Cardiac muscle cell (in vitro differentiated cells and primary cell): ENCODE measurements around the gene CD96. TPM values are rescaled to one million over a fixed set of nuclear protein-coding genes. Genes with fewer than 3 reads are reported as not detected.
"Not testable (repeated sequence)": the region's sequence is repeated elsewhere in the genome, so short reads cannot be mapped to it uniquely, and the experiment has no call there.

Experiments
- DNase-seq, 2 donors: peaks; one replicate each; pipeline versions ENCODE4 v3.0.0 to v3.0.0-alpha.2; 2010 to 2017; ENCODE audit warnings: low read depth in 1 of 2, low spot score in 1 of 2
- H3K27ac ChIP-seq: fragments of 200-600 bp; sonication (generic); 2 replicates; pipeline ENCODE4 v1.5.1; 2016
- H3K27me3 ChIP-seq: fragments of 200-600 bp; sonication (generic); 2 replicates; pipeline ENCODE4 v1.6.0; 2016; ENCODE audit warnings: control low read depth
- H3K36me3 ChIP-seq: fragments of 200-600 bp; sonication (generic); 2 replicates; pipeline ENCODE4 v1.5.1; 2016; ENCODE audit warnings: control low read depth
- H3K4me1 ChIP-seq: fragments of 200-600 bp; sonication (generic); 2 replicates; pipeline ENCODE4 v1.8.1; 2017; ENCODE audit warnings: low read depth, mild to moderate bottlenecking, mixed run types
- H3K4me3 ChIP-seq: fragments of 200-600 bp; sonication (generic); 2 replicates; pipeline ENCODE4 v1.5.1; 2016; ENCODE audit warnings: mild to moderate bottlenecking
- H3K9me3 ChIP-seq: fragments of 200-600 bp; sonication (generic); 2 replicates; pipeline ENCODE4 v1.5.1; 2017; ENCODE audit warnings: low read depth, mild to moderate bottlenecking, control low read depth
- CTCF ChIP-seq: IDR thresholded peaks from 2 replicates; pipeline ENCODE4 v1.5.1; 2012; ENCODE audit warnings: low read depth, mild to moderate bottlenecking, low read length
- polyA plus RNA-seq: library from polyadenylated mRNA; unstranded; fragments of >200 nt; fragmentation: Nextera tagmentation; extraction: Ambion mirVana; gene quantifications from 2 replicates; pipeline ENCODE4 v1.2.1, GENCODE V29; 2016
- total RNA-seq: library from RNA; depleted of rRNA; stranded (reverse); fragments of >200 nt; gene quantifications from 2 replicates; pipeline ENCODE4 v1.2.3, GENCODE V29; 2016

CD96 gene
- total and polyA plus RNA-seq, 2 experiments from 2014 or later: not detected

- peaks cover 7% of the 10 kb centered on the region for H3K27me3 ChIP-seq
- no peak overlapping the region for H3K4me3 ChIP-seq
- no peak for TF ChIP-seq CTCF
- no peaks in the 10 kb centered on the region for H3K9me3 ChIP-seq
- no peak for DNase-seq
- H3K4me1 ChIP-seq: no peaks in the 10 kb centered on the region
- no peaks in the 10 kb centered on the region for H3K36me3 ChIP-seq
- H3K27ac ChIP-seq: no peak overlapping the region
These were observed 125.2 kb downstream of the CD96 start for GRCh38 chr3:111667170-111667569.

GRCh38 chr3:111667621-111668239 lies 125.7 kb downstream of the CD96 start:
- DNase-seq: peak in 1 of 2 donors; percentile 52
- no peaks in the 10 kb centered on the region for H3K9me3 ChIP-seq
- no peak overlapping the region for H3K4me3 ChIP-seq
- H3K27me3 ChIP-seq: peaks cover 10% of the 10 kb centered on the region
- no peak overlapping the region for H3K27ac ChIP-seq
- TF ChIP-seq CTCF: no peak
- H3K4me1 ChIP-seq: no peaks in the 10 kb centered on the region
- H3K36me3 ChIP-seq: no peaks in the 10 kb centered on the region

GRCh38 chr3:111668326-111668725 lies 126.3 kb downstream of the CD96 start:
- Histone ChIP-seq H3K9me3 (no peaks in the 10 kb centered on the region), H3K27ac (no peak overlapping the region), H3K36me3 (no peaks in the 10 kb centered on the region), H3K4me1 (no peaks in the 10 kb centered on the region), H3K4me3 (no peak overlapping the region), H3K27me3 (peaks cover 16% of the 10 kb centered on the region)
- no peak for DNase-seq
- no peak for TF ChIP-seq CTCF

GRCh38 chr3:111668888-111669488 lies 127.0 kb downstream of the CD96 start:
- Histone ChIP-seq H3K36me3 (no peaks in the 10 kb centered on the region), H3K9me3 (no peaks in the 10 kb centered on the region), H3K4me1 (peaks cover 3% of the 10 kb centered on the region), H3K27me3 (peaks cover 22% of the 10 kb centered on the region), H3K27ac (no peak overlapping the region), H3K4me3 (no peak overlapping the region)
- TF ChIP-seq CTCF: peak; percentile 74
- DNase-seq: peak; percentile 61 to 74

GRCh38 chr3:111669926-111670630 lies 128.1 kb downstream of the CD96 start:
- no peak for TF ChIP-seq CTCF

GRCh38 chr3:111672461-111672860 lies 130.5 kb downstream of the CD96 start:
- H3K4me1 ChIP-seq, DNase-seq, H3K9me3 ChIP-seq, H3K27ac ChIP-seq, H3K4me3 ChIP-seq, H3K36me3 ChIP-seq: not testable (repeated sequence)
- H3K27me3 ChIP-seq: peaks cover 15% of the 10 kb centered on the region

More at GRCh38 chr3:111669926-111670630, 128.1 kb downstream of the CD96 start:
- DNase-seq: peak in 1 of 2 donors; percentile 15
- Histone ChIP-seq H3K9me3 (no peaks in the 10 kb centered on the region), H3K36me3 (no peaks in the 10 kb centered on the region), H3K4me3 (no peak overlapping the region), H3K27ac (no peak overlapping the region), H3K4me1 (peaks cover 4% of the 10 kb centered on the region), H3K27me3 (peaks cover 22% of the 10 kb centered on the region)
